Ovary (tissue), 3 donors: ENCODE measurements around the gene RNF151.

Experiments
- CTCF ChIP-seq, 3 donors: fragments of 450-650 bp in 2 of 3; fragments of 200-600 bp in 1 of 3; IDR thresholded peaks; one replicate each; pipeline versions ENCODE4 v1.5.1 to v1.8.0; 2016 to 2022; ENCODE audit warnings: antibody characterized with exemption in 3 of 3, mild to moderate bottlenecking in 1 of 3
- POLR2A ChIP-seq: fragments of 450-650 bp; IDR thresholded peaks from one replicate; pipeline ENCODE4 v1.6.1; 2017; ENCODE audit warnings: antibody characterized with exemption, mild to moderate bottlenecking, moderate library complexity
- donor health status: DM: no; HTN: no; CAD: no.

GRCh38 chr16:1990101-1990350 is 23.4 kb downstream of the RNF151 start:
- TF ChIP-seq CTCF (IDR thresholded peaks at IDR 0.05) (no peak), POLR2A (no peak)
